Measurements from ENCODE around the gene ACP1. TPM values are rescaled to one million over a fixed set of nuclear protein-coding genes. Genes with fewer than 3 reads are reported as not detected.

Gene ACP1
- total and polyA plus RNA-seq, 9 donors: 90.6 to 103 (median 96.6) TPM

- no peaks in the 10 kb centered on the region for H3K27me3 ChIP-seq (ENCODE audit: control insufficient read depth, insufficient read depth, low read length)
- H3K36me3 ChIP-seq (ENCODE audit: control insufficient read depth, insufficient read depth, low read length): no peaks in the 10 kb centered on the region
- H3K27ac ChIP-seq (ENCODE audit: low read length): no peak overlapping the region
- no peaks in the 10 kb centered on the region for H3K4me1 ChIP-seq (ENCODE audit: control insufficient read depth, insufficient read depth, low read length)
- WGBS (ENCODE audit: insufficient coverage): 49% methylated on average over 19 of the region's 27 CpGs
- H3K9me3 ChIP-seq (replicated peaks; ENCODE audit: control insufficient read depth, low read depth, low read length): no peaks in the 10 kb centered on the region
- H3K4me3 ChIP-seq (ENCODE audit: low read length): no peak overlapping the region
- no peak for DNase-seq
Observed at GRCh38 chr2:317501-318424, 53.0 kb downstream of the ACP1 start.

- H3K4me3 ChIP-seq (ENCODE audit: low read length): no peak overlapping the region
- H3K27ac ChIP-seq (ENCODE audit: low read length): no peak overlapping the region
- no peak for DNase-seq
- no peaks in the 10 kb centered on the region for H3K9me3 ChIP-seq (replicated peaks; ENCODE audit: control insufficient read depth, low read depth, low read length)
- WGBS (ENCODE audit: insufficient coverage): 95% methylated on average over 24 of the region's 34 CpGs
- H3K4me1 ChIP-seq (ENCODE audit: control insufficient read depth, insufficient read depth, low read length): no peaks in the 10 kb centered on the region
- no peaks in the 10 kb centered on the region for H3K36me3 ChIP-seq (ENCODE audit: control insufficient read depth, insufficient read depth, low read length)
- no peaks in the 10 kb centered on the region for H3K27me3 ChIP-seq (ENCODE audit: control insufficient read depth, insufficient read depth, low read length)
Observed at GRCh38 chr2:319059-319600, 54.4 kb downstream of the ACP1 start.

GRCh38 chr2:320561-320960 is 55.8 kb downstream of the ACP1 start:
- Histone ChIP-seq H3K4me3 (ENCODE audit: low read length) (no peak overlapping the region), H3K27ac (ENCODE audit: low read length) (no peak overlapping the region), H3K9me3 (replicated peaks; ENCODE audit: control insufficient read depth, low read depth, low read length) (no peaks in the 10 kb centered on the region), H3K36me3 (ENCODE audit: control insufficient read depth, insufficient read depth, low read length) (no peaks in the 10 kb centered on the region), H3K4me1 (ENCODE audit: control insufficient read depth, insufficient read depth, low read length) (no peaks in the 10 kb centered on the region), H3K27me3 (ENCODE audit: control insufficient read depth, insufficient read depth, low read length) (no peaks in the 10 kb centered on the region)
- 100% methylated on average over 1 of the region's 4 CpGs for WGBS (ENCODE audit: insufficient coverage)
- DNase-seq: no peak

DNA sequence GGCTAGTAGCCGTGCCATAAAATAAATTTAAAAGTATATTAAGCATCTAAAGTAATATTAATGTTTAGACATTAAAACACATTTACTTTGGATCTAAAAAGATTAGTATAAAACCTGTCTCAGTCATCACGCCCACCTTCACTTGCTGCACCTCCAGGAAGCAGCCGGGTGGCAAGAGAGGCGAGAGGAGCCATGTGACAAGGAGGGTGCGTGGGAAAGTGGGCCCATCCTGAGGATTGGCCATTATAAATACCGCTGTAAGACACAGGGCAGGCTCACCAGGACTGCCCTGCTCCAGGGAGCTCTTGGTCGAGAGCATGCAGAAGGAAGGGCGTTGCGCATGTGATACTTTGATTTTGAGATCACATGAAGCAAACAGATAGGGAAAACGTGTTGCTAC is 57.6 kb downstream of the ACP1 start:
- DNase-seq: no peak
- Histone ChIP-seq H3K4me1 (ENCODE audit: control insufficient read depth, insufficient read depth, low read length) (no peaks in the 10 kb centered on the region), H3K9me3 (replicated peaks; ENCODE audit: control insufficient read depth, low read depth, low read length) (peaks cover 2% of the 10 kb centered on the region), H3K4me3 (ENCODE audit: low read length) (no peak overlapping the region), H3K27ac (ENCODE audit: low read length) (no peak overlapping the region), H3K27me3 (ENCODE audit: control insufficient read depth, insufficient read depth, low read length) (no peaks in the 10 kb centered on the region), H3K36me3 (ENCODE audit: control insufficient read depth, insufficient read depth, low read length) (no peaks in the 10 kb centered on the region)
- 76% methylated on average over 8 of the region's 10 CpGs for WGBS (ENCODE audit: insufficient coverage)

GRCh38 chr2:323035-323434 is 58.3 kb downstream of the ACP1 start:
- Histone ChIP-seq H3K4me1 (ENCODE audit: control insufficient read depth, insufficient read depth, low read length) (no peaks in the 10 kb centered on the region), H3K36me3 (ENCODE audit: control insufficient read depth, insufficient read depth, low read length) (no peaks in the 10 kb centered on the region), H3K27ac (ENCODE audit: low read length) (no peak overlapping the region), H3K9me3 (replicated peaks; ENCODE audit: control insufficient read depth, low read depth, low read length) (peaks cover 4% of the 10 kb centered on the region), H3K4me3 (ENCODE audit: low read length) (no peak overlapping the region), H3K27me3 (ENCODE audit: control insufficient read depth, insufficient read depth, low read length) (no peaks in the 10 kb centered on the region)
- no peak for DNase-seq
- WGBS (ENCODE audit: insufficient coverage): 78% methylated on average over 4 of the region's 9 CpGs

Other genes starting within 250 kb of the ACP1 start
- 0.71 TPM for gene FAM110C, start 218.4 kb upstream of the ACP1 start, total RNA-seq
- gene FAM110C, start 218.4 kb upstream of the ACP1 start, polyA plus RNA-seq (ENCODE audit: insufficient read depth in 1 of 8, insufficient read length in 8 of 8, low replicate concordance in 1 of 8): 1 to 10 TPM in 5 of 8 donors, under 1 TPM in 3; 0.26 to 2.3 (median 1.3) TPM
- gene SH3YL1, start 915 bp upstream of the ACP1 start, total RNA-seq: 32.4 TPM
- 10 to 100 TPM; 28.8 to 45.2 (median 35.0) TPM for gene SH3YL1, start 915 bp upstream of the ACP1 start, polyA plus RNA-seq (ENCODE audit: insufficient read depth in 1 of 8, insufficient read length in 8 of 8, low replicate concordance in 1 of 8)
- gene ALKAL2, start 23.1 kb downstream of the ACP1 start, total RNA-seq: 1.1 TPM
- gene ALKAL2, start 23.1 kb downstream of the ACP1 start, polyA plus RNA-seq (ENCODE audit: insufficient read depth in 1 of 8, insufficient read length in 8 of 8, low replicate concordance in 1 of 8): 1 to 10 TPM; 1.1 to 3.1 (median 1.7) TPM